HPDE6-E6E7 (cell line): ENCODE measurements around the gene MAPK4.
"Not testable (repeated sequence)": the region's sequence is repeated elsewhere in the genome, so short reads cannot be mapped to it uniquely, and the experiment has no call there.

Source experiments
- DNase-seq: peaks from one replicate; pipeline ENCODE4 v3.0.0; 2011; ENCODE audit warnings: missing footprints; ENCODE audit errors: extremely low spot score

Gene MAPK4

DNA sequence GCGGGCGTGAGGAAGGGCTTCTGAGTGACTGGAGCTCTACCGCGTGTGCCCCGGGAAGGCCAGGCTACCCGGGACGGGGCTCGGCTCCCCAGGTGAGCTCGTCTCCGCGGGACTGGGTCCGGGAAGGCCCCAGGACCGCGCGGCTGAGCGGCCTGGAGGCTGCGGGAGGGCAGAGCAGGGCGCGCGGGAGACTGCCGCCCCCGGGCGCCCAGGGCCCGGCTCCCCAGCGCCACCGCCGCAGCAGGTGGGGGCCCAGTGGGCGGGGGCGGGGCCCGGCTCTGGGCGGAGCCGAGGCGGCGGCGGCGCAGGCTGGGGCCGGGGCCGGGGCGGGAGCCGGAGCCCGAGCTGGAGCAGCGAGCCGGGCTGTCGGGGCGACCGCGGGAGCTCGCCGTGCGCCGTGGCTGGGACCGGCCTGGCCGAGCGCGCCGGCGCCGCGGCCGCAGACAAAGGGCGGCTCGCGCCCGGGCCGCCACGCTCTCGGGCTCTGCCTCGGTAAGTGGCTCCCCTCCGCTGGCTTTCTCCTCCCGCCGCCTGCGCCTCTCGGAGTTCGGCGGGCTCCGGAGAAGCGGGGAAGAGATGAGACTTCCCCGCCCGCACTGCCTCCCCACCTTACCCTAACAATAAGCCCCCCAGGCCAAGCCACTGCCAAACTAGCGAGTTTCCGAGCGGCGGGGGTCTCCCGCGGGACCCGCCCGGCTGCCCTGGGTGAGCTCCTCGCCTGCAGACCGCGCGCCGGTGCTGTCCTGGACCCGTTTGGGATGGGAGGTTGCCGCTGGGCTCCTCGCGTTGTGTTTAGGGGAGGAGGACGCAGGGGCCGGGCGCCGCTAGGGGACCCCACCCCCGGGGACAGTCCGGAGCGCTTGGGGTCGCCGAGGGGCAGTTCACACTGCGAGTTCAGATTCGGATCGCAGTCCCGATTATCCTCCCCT is at the start of gene MAPK4:
TSS of gene MAPK4 (plus strand) at position 336 of the 929 bp plus-strand sequence. CDS start 103,872 bp downstream, outside the sequence.
- no peak for DNase-seq

DNA sequence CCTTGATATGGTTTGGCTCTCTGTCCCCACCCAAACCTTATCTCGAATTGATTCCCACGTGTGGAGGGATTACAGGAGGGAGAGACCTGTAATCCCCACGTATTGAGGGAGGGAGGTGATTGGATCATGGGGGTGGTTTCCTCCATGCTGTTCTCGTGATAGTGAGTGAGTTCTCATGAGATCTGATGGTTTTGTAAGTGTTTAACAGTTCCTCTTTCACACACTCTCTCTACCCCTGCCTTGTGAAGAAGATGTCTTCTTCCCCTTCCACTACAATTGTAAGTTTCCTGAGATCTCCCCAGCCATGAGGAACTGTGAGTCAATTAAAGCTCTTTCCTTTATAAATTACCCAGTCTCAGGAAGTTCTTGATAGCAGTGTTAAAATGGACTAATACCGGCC is 42.6 kb upstream of the MAPK4 start:
- DNase-seq = not testable (repeated sequence)

- DNase-seq = no peak
Measured at GRCh38 chr18:50518787-50519546, 40.9 kb upstream of the MAPK4 start.

- no peak for DNase-seq
Measured at GRCh38 chr18:50523165-50523564, 36.7 kb upstream of the MAPK4 start.

GRCh38 chr18:50527636-50528307 is 32.1 kb upstream of the MAPK4 start:
- no peak for DNase-seq

- no peak for DNase-seq
Measured at GRCh38 chr18:50528806-50529205, 31.1 kb upstream of the MAPK4 start.

DNA sequence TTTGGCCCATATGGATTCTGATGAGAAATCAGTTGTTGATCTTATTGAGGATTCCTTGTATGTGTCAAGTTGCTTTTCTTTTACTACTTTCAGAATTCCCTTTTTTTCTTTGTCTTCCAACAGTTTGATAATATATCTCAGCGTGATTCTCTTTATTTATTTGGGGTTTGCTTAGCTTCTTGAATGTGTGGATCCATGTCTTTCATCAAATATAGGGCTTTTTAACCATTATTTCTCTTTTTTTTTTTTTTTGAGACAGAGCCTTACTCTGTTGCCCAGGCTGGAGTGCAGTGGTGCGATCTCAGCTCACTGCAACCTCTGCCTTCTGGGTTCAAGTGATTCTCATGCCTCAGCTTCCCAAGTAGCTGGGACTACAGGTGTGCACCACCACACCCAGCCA is 26.1 kb upstream of the MAPK4 start:
- DNase-seq = not testable (repeated sequence)

GRCh38 chr18:50544476-50544875 is 15.4 kb upstream of the MAPK4 start:
- DNase-seq = not testable (repeated sequence)

DNA sequence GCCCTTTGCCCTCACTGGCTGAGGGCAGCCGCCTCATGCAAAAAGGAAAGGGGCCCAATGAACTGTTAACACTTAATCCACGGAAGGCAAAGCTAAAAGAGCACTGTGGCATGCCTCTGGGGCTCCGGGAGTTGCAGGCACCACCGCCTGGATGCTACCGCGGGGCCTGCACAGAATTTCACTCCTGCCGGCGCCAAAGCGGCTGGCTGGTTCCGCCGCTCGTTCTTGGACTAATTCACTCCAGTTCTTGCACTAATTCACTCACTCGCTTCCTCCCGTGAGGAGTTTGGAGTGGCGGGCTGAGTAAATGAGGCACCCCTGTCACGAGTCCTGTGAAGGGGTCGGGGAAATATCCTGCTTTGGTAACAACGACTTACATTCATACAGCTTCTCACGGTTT is 14.0 kb upstream of the MAPK4 start:
- no peak for DNase-seq

GRCh38 chr18:50548160-50548559 is 11.7 kb upstream of the MAPK4 start:
- DNase-seq = no peak

DNA sequence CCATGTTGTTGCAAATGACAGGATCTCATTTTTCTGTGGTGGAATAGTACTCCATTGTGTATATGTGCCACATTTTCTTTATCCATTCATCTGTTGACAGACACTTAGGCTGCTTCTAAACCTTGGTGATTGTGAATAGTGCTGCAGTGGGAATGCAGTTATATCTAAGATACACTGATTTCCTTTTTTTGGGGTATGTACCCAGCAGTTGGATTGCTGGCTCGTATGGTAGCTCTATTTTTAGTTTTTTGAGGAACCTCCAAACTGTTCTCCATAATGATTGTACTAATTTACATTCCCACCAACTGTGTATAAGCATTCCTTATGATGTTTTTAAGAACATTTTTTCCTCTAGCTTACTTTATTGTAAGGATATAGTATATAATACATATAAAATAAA is 8.2 kb upstream of the MAPK4 start:
- DNase-seq = not testable (repeated sequence)

- DNase-seq = no peak
Measured at GRCh38 chr18:50558157-50558556, 1.7 kb upstream of the MAPK4 start.

DNA sequence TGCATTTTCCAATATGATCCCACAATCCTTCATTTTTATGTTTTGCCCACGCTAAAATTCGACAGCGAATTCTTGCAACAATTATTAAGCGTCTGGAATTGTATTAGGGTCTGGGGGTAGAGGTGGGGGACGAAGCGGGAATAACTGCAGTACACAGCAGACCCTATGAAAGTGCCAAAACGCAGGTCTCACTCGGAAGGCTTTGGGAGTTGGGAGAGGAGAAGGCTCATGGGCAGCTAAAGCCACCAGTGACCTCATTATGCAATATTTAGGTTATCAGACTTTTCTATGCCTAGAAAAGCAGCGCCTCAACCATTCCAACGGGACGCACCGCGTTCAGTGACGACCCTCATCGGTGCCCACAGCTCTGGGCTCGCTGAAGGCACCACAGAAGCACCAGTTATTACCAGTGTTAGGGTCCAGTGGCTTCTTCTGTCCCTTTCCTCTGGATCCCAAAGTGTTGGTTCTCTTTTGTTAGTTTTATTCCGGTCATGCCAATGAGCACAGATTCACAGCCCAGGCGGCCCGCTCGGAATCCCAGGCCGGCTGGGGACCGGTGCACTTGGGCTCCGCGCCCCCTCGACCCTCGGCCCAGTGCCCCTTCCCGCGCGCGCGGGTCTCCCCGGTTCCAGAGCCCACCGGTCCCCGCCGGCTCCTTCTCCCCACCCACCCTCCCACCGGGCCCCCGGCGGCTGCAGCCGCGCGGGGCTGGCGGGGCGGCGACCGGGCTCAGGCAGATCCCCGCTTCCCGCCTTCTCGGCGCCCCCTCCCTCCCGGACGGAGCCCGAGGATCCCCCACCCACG is 737 bp upstream of the MAPK4 start:
- no peak for DNase-seq

GRCh38 chr18:50560681-50561629 is 1.1 kb downstream of the MAPK4 start:
- no peak for DNase-seq

DNA sequence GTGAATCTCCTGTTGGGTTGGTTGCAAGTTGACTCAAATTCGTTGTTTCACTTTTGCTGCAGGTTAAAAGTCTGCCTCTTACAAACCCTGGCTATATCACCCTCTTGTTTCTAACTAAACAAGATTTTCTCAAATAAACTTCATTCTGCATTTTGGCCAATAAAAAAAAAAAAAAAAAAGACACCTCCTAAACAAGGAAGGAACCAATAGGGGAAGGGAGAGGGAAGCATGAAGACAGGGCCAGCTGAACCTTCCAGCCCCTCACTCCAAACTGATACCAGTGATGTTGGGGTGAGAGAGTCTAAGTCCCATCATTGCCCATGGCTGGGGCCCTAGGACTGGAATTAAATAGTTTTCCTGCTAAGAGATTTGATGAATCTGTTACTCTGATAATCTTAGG is 2.4 kb downstream of the MAPK4 start:
- not testable (repeated sequence) for DNase-seq

- no peak for DNase-seq
Measured at GRCh38 chr18:50562686-50563085, 2.8 kb downstream of the MAPK4 start.

DNA sequence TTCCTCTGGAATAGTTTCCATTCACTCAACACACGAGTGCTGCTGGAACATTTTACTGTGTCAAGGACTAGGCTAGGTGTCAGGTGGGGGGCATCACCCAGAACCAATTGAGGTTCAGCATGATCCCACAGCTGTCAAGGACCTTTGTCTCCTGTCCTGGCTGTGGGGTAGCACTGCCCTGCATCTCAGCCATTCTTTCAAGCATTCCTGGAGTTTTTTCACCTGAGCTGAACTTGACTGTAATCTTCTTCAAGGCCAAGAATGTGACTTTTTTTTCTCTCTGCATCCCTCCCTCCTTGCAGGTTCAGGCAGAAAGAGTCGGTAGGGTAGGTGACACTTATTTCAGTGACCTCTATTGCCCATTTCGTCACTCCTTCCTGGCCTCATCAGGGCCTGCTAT is 3.5 kb downstream of the MAPK4 start:
- no peak for DNase-seq

- DNase-seq = no peak
Measured at GRCh38 chr18:50569930-50570329, 10.0 kb downstream of the MAPK4 start.

GRCh38 chr18:50571606-50572005 is 11.7 kb downstream of the MAPK4 start:
- no peak for DNase-seq

GRCh38 chr18:50573196-50573595 is 13.3 kb downstream of the MAPK4 start:
- DNase-seq = not testable (repeated sequence)
